Renal pelvis (tissue), 4 donors: ENCODE data around the gene TINCR. TPM values are rescaled to one million over a fixed set of nuclear protein-coding genes. Genes with fewer than 3 reads are reported as not detected.

ENCODE experiments used
- DNase-seq: peaks from one replicate; pipeline ENCODE4 v3.0.0-alpha.2; 2013
- polyA plus RNA-seq, 3 donors: library from polyadenylated mRNA; unstranded; fragments of 120-200 nt; gene quantifications; one replicate each; pipeline ENCODE4 v1.2.1, GENCODE V29; 2013; ENCODE audit not compliant: insufficient read length in 3 of 3

TINCR gene
- polyA plus RNA-seq, 3 donors, result 0.28 to 0.38 (median 0.34) TPM

GRCh38 chr19:5590151-5590864 is 22.6 kb upstream of the TINCR start:
- DNase-seq, result no peak

- DNase-seq, result no peak
Measured at GRCh38 chr19:5588906-5589676, 21.3 kb upstream of the TINCR start.

GRCh38 chr19:5588441-5588840 is 20.7 kb upstream of the TINCR start:
- no peak for DNase-seq

- no peak for DNase-seq
Measured at GRCh38 chr19:5587661-5588060, 19.9 kb upstream of the TINCR start.

GRCh38 chr19:5587071-5587455 is 19.3 kb upstream of the TINCR start:
- no peak for DNase-seq

GRCh38 chr19:5586300-5587070 is 18.7 kb upstream of the TINCR start:
- no peak for DNase-seq

GRCh38 chr19:5585461-5586299 is 17.9 kb upstream of the TINCR start:
- peak; percentile 64 for DNase-seq

- DNase-seq, result no peak
Measured at GRCh38 chr19:5580161-5580571, 12.4 kb upstream of the TINCR start.

GRCh38 chr19:5579697-5580096 is 11.9 kb upstream of the TINCR start:
- no peak for DNase-seq

GRCh38 chr19:5579286-5579685 is 11.5 kb upstream of the TINCR start:
- DNase-seq, result no peak

GRCh38 chr19:5578097-5578846 is 10.5 kb upstream of the TINCR start:
- no peak for DNase-seq

- no peak for DNase-seq
Measured at GRCh38 chr19:5575590-5575989, 7.8 kb upstream of the TINCR start.

GRCh38 chr19:5572556-5573286 is 5.0 kb upstream of the TINCR start:
- DNase-seq, result no peak

- DNase-seq, result no peak
Measured at GRCh38 chr19:5571777-5572176, 4.0 kb upstream of the TINCR start.

- no peak for DNase-seq
Measured at GRCh38 chr19:5567970-5568407, 236 bp upstream of the TINCR start.

- no peak for DNase-seq
Measured at GRCh38 chr19:5564930-5565329, 2.8 kb downstream of the TINCR start.

- DNase-seq, result no peak
Measured at GRCh38 chr19:5563935-5564612, 3.7 kb downstream of the TINCR start.

- DNase-seq, result no peak
Measured at GRCh38 chr19:5563008-5563431, 4.7 kb downstream of the TINCR start.

GRCh38 chr19:5562280-5562679 is 5.5 kb downstream of the TINCR start:
- no peak for DNase-seq

- DNase-seq, result no peak
Measured at GRCh38 chr19:5561559-5561958, 6.2 kb downstream of the TINCR start.
